A549 (cell line): ENCODE measurements around the gene NECTIN1. TPM values are rescaled to one million over a fixed set of nuclear protein-coding genes. Genes with fewer than 3 reads are reported as not detected.

Experiments
- ATAC-seq, 2 experiments: fragments of 200-7000 bp in 1 of 2; fragments of >200 bp in 1 of 2; cut with Nextera tagmentation in 1 of 2; cut with Tn5 transposase in 1 of 2; 3 replicates each; pipeline versions ENCODE4 v1.8.0 to v1.9.1; 2018 to 2020; ENCODE audit warnings: mild to moderate bottlenecking in 1 of 2, moderate library complexity in 1 of 2
- CTCF ChIA-PET: fragments of 300-600 bp; sonication (Branson Sonifier 250); formaldehyde crosslinking; extraction: SDS; loops from one replicate; lab custom pipeline; 2021; ENCODE audit warnings: antibody characterized with exemption, inconsistent platforms; lab: Yijun Ruan, JAX
- POLR2A ChIA-PET: fragments of 350-600 bp; formaldehyde crosslinking; extraction: SDS; loops from one replicate; lab custom pipeline; 2021; ENCODE audit warnings: antibody characterized with exemption, inconsistent platforms; lab: Yijun Ruan, JAX
- DNase-seq, 2 experiments: peaks; one replicate each; pipeline versions ENCODE4 v3.0.0 to v3.0.0-alpha.2; 2011 to 2016; ENCODE audit warnings: low read depth in 1 of 2, low spot score in 1 of 2
- FAIRE-seq: peaks from 2 replicates; lab custom pipeline; 2011; peaks lifted over from hg19 to GRCh38; lab: Jason Lieb, UNC
- H3K27ac ChIP-seq, 2 experiments: fragments of >200 bp; sonication (Bioruptor Twin); formaldehyde crosslinking; 3 replicates each; pipeline ENCODE4 v1.5.1; 2016 to 2017
- H3K4me1 ChIP-seq: fragments of >200 bp; sonication (Bioruptor Twin); formaldehyde crosslinking; 3 replicates; pipeline ENCODE4 v1.6.1; 2016
- H3K4me2 ChIP-seq: fragments of >200 bp; sonication (Bioruptor Twin); formaldehyde crosslinking; 3 replicates; pipeline ENCODE4 v1.6.1; 2016
- H3K4me3 ChIP-seq: fragments of >200 bp; sonication (Bioruptor Twin); formaldehyde crosslinking; 3 replicates; pipeline ENCODE4 v1.5.1; 2016
- H3K9me3 ChIP-seq: fragments of >200 bp; sonication (Bioruptor Twin); formaldehyde crosslinking; 3 replicates; pipeline ENCODE4 v1.6.1; 2016
- BCL3 ChIP-seq: fragments of >200 bp; sonication (Bioruptor Twin); formaldehyde crosslinking; IDR thresholded peaks from 3 replicates; pipeline ENCODE4 v1.6.1; 2016
- BHLHE40 ChIP-seq: IDR thresholded peaks from 2 replicates; pipeline ENCODE4 v1.6.1; 2012; ENCODE audit warnings: low read depth, low read length, inconsistent platforms
- CHD2 ChIP-seq: fragments of 150-350 bp; IDR thresholded peaks from 2 replicates; pipeline ENCODE4 v1.6.1; 2014; ENCODE audit warnings: low read length; ENCODE audit not compliant: partially characterized antibody
- EHF ChIP-seq: fragments of 250-450 bp; sonication (Bioruptor Pico); IDR thresholded peaks from 2 replicates; pipeline ENCODE4 v1.5.0; 2020; ENCODE audit warnings: mild to moderate bottlenecking
- ESRRA ChIP-seq: fragments of 150-350 bp; IDR thresholded peaks from 2 replicates; pipeline ENCODE4 v1.6.1; 2014; ENCODE audit warnings: mild to moderate bottlenecking, low read length, borderline replicate concordance
- FOSL2 ChIP-seq, 2 experiments: fragments of 450-650 bp in 1 of 2; fragments of >200 bp in 1 of 2; sonication (Bioruptor Twin) in 1 of 2; formaldehyde crosslinking; IDR thresholded peaks; 2 replicates each; pipeline versions ENCODE4 v1.5.0 to v1.6.1; 2016 to 2020; ENCODE audit warnings: mild to moderate bottlenecking in 1 of 2, moderate library complexity in 1 of 2
- FOXS1 ChIP-seq: fragments of 250-450 bp; sonication (Bioruptor Pico); IDR thresholded peaks from 2 replicates; pipeline ENCODE4 v1.5.0; 2020; ENCODE audit warnings: mild to moderate bottlenecking, moderate library complexity
- GATA3 ChIP-seq: IDR thresholded peaks from 2 replicates; pipeline ENCODE4 v1.6.1; 2012; ENCODE audit warnings: borderline replicate concordance
- HEYL ChIP-seq: fragments of 250-450 bp; sonication (Bioruptor Pico); IDR thresholded peaks from 2 replicates; pipeline ENCODE4 v1.8.0; 2021; ENCODE audit warnings: mild to moderate bottlenecking, moderate library complexity
- HOXB5 ChIP-seq: fragments of 250-450 bp; sonication (Bioruptor Pico); IDR thresholded peaks from 2 replicates; pipeline ENCODE4 v1.5.0; 2020; ENCODE audit warnings: mild to moderate bottlenecking, moderate library complexity
- JUNB ChIP-seq: fragments of >200 bp; sonication (Bioruptor Twin); formaldehyde crosslinking; IDR thresholded peaks from 2 replicates; pipeline ENCODE4 v1.6.1; 2016
- KDM1A ChIP-seq: fragments of 200-600 bp; sonication (generic); IDR thresholded peaks from 2 replicates; pipeline ENCODE4 v1.6.1; 2016; ENCODE audit warnings: low read depth, mild to moderate bottlenecking
- MAFK ChIP-seq: fragments of 450-650 bp; IDR thresholded peaks from 2 replicates; pipeline ENCODE4 v1.6.1; 2014; ENCODE audit not compliant: partially characterized antibody
- MAX ChIP-seq: IDR thresholded peaks from 2 replicates; pipeline ENCODE4 v1.6.1; 2012
- RAD21 ChIP-seq, 2 experiments: fragments of >200 bp in 1 of 2; sonication (Bioruptor Twin) in 1 of 2; formaldehyde crosslinking in 1 of 2; IDR thresholded peaks in 1 of 2; conservative IDR thresholded peaks in 1 of 2; 2 replicates in 1 of 2; 3 replicates in 1 of 2; pipeline ENCODE4 v1.6.1; 2012 to 2018; ENCODE audit warnings: inconsistent platforms in 1 of 2
- REST ChIP-seq: fragments of 200-600 bp; sonication (generic); IDR thresholded peaks from 2 replicates; pipeline ENCODE4 v1.6.1; 2016; ENCODE audit warnings: antibody characterized with exemption, mild to moderate bottlenecking, moderate library complexity
- SMC3 ChIP-seq: fragments of >200 bp; sonication (Bioruptor Twin); formaldehyde crosslinking; IDR thresholded peaks from 3 replicates; pipeline ENCODE4 v1.6.1; 2018; ENCODE audit warnings: inconsistent platforms
- TP53 ChIP-seq: fragments of 250-450 bp; sonication (Bioruptor Pico); IDR thresholded peaks from 2 replicates; pipeline ENCODE4 v1.5.0; 2021; ENCODE audit warnings: mild to moderate bottlenecking, moderate library complexity
- WGBS: methylation state at CpG from one replicate; pipeline ENCODE4 v1.1.6; 2017; ENCODE audit errors: missing lambda C conversion rate; 5-methylcytosine and 5-hydroxymethylcytosine counted together
- polyA plus RNA-seq, 4 experiments: library from polyadenylated mRNA; depleted of rRNA in 3 of 4; stranded (reverse); fragments of >200 nt; fragmentation: RNase III in 1 of 4; extraction: RNeasy Plus Mini Kit Qiagen cat#74134 plus additional on column Dnase treatment in 1 of 4; gene quantifications; 2 replicates in 3 of 4; 3 replicates in 1 of 4; pipeline ENCODE4 v1.2.3, GENCODE V29; 2011 to 2017
- TF ChIP-seq, protein P1 (sequence below): IDR thresholded peaks from 2 replicates; pipeline ENCODE4 v1.6.1; 2012; ENCODE audit warnings: low read depth, borderline replicate concordance

NECTIN1 gene
- polyA plus RNA-seq, 2 of the 4 experiments (the other 2 are of a cell fraction): 2.2 to 5.5 TPM

DNA sequence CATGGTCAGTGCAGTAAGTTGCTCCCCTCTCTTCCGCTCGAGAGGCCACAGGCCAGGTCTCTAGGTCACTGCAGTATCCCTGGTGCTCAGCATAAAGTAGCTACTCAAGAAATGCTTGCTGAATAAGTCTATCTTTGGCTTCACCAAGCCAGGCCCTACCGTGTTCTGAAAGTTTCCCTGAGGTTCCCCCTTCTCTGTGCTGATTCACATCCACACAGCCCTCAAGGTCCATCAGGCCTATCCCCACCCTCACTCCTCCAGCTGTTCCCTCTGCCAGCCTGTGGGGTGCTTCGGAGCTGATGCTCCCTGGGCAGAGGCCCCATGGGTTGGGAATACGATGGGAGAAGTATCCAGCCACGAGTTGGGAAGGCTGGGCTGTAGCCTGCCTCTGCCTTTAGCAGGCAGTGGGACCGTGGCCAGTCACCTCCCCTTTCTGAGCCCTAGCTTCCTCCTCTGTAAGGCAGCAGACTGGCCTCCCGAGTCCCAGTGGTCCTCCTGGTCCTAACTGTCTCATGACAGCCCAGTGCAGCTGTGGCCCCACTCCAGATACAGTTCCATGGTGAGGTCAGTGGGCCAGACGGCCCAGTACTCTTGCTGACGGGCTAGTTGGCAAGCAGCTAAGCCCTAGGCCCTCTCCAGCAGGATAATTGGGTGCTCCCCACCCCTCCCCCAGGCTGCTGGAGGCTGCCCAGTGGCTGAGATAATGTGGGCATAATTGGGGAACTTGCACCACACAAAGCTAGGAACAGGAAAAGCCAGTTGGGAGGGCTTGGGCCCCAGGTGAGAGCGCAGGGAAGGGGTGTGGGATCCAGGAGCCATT lies 48.2 kb downstream of the NECTIN1 start:
- CTCF ChIA-PET: interaction anchor here (1.2 to 1.8 kb wide), 2 partner anchors 48 to 427 kb away, joined by 4 to 6 read pairs; partner anchors contain the start of gene NECTIN1

DNA sequence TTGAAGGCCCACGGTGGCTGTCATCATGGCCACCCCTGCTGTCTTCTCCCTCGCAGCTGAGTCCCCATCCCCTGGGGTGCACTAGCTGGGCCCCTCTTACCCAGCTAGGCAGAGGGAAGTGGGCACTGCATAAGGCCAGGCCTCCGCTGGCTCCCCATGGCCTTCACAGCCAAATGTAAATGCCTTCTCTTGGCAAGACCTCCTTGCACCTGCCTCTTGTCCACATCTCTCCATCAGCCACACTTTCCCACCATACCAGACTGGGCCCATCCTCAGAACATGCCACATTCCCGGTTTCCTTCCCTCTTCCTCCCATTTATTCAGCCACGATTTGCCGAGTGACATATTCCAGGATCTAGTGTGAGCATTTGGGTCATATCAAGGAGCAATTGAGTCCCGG lies 49.7 kb downstream of the NECTIN1 start:
- Histone ChIP-seq H3K27ac (no peak overlapping the region), H3K4me1 (peaks cover 4% of the 10 kb centered on the region; the same call in 2 of the 3 replicates), H3K9me3 (no peaks in the 10 kb centered on the region; the same call in 2 of the 3 replicates), H3K4me2 (no peak overlapping the region), H3K4me3 (no peak overlapping the region)
- POLR2A ChIA-PET: no interaction called here
- FAIRE-seq (no peak), ATAC-seq (no peak), DNase-seq (no peak)
- TF ChIP-seq MAFK (no peak), REST (no peak), BCL3 (no peak), FOSL2 (IDR thresholded peaks at IDR 0.05) (no peak), FOSL2 (CRISPR knock-in tag; IDR thresholded peaks at IDR 0.05) (no peak), CHD2 (no peak), SMC3 (no peak), MAX (no peak), GATA3 (no peak), BHLHE40 (no peak), KDM1A (no peak), ESRRA (no peak), HEYL (CRISPR knock-in tag) (no peak), TP53 (CRISPR knock-in tag) (no peak)
- TF ChIP-seq, protein P1, sequence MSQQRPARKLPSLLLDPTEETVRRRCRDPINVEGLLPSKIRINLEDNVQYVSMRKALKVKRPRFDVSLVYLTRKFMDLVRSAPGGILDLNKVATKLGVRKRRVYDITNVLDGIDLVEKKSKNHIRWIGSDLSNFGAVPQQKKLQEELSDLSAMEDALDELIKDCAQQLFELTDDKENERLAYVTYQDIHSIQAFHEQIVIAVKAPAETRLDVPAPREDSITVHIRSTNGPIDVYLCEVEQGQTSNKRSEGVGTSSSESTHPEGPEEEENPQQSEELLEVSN: no peak
- CTCF ChIA-PET: interaction anchor here (1.8 kb wide), 1 partner anchor 429 kb away, joined by 6 read pairs; no protein-coding TSS in a partner anchor
- WGBS: 75% methylated on average over 7 of the region's 7 CpGs

More for the DNA sequence above, 48.2 kb downstream of the NECTIN1 start:
- Histone ChIP-seq H3K27ac (no peak overlapping the region), H3K4me1 (peaks cover 5% of the 10 kb centered on the region; the same call in 2 of the 3 replicates), H3K9me3 (no peaks in the 10 kb centered on the region; the same call in 2 of the 3 replicates), H3K4me3 (no peak overlapping the region), H3K4me2 (no peak overlapping the region)
- DNase-seq (no peak), ATAC-seq (no peak), FAIRE-seq (no peak)
- TF ChIP-seq FOXS1 (CRISPR knock-in tag): no peak
- no peak for TF ChIP-seq JUNB
- TF ChIP-seq, protein P1: no peak
- TF ChIP-seq BCL3: no peak
- TF ChIP-seq BHLHE40: no peak
- no peak for TF ChIP-seq MAX
- no peak for TF ChIP-seq EHF (CRISPR knock-in tag)
- no peak for TF ChIP-seq ESRRA
- TF ChIP-seq TP53 (CRISPR knock-in tag): no peak
- TF ChIP-seq HOXB5 (CRISPR knock-in tag): no peak
- no peak for TF ChIP-seq RAD21 (conservative IDR thresholded peaks at IDR 0.05 in 1 of 2, IDR thresholded peaks at IDR 0.05 in 1 of 2)
- POLR2A ChIA-PET: no interaction called here
- WGBS: 73% methylated on average over 6 of the region's 11 CpGs
